HEK293 (cell line): ENCODE results near the gene PRSS8.

ENCODE experiments used
- GFI1B ChIP-seq: fragments of 450-650 bp; formaldehyde crosslinking; IDR thresholded peaks from 2 replicates; pipeline ENCODE4 v1.5.1; 2016; ENCODE audit warnings: missing biosample characterization, missing genetic modification characterization
- SP3 ChIP-seq: fragments of 450-650 bp; formaldehyde crosslinking; IDR thresholded peaks from 2 replicates; pipeline ENCODE4 v1.5.1; 2016; ENCODE audit warnings: missing biosample characterization, missing genetic modification characterization
- TF ChIP-seq, protein P1 (sequence below): fragments of 450-650 bp; formaldehyde crosslinking; IDR thresholded peaks from 2 replicates; pipeline ENCODE4 v1.5.1; 2016; ENCODE audit warnings: missing biosample characterization, missing genetic modification characterization
- TF ChIP-seq, protein P2 (sequence below): sonication (generic); formaldehyde crosslinking; IDR thresholded peaks from 2 replicates; pipeline ENCODE4 v1.8.1; 2022; ENCODE audit warnings: mild to moderate bottlenecking, moderate library complexity, missing genetic modification reagents

DNA sequence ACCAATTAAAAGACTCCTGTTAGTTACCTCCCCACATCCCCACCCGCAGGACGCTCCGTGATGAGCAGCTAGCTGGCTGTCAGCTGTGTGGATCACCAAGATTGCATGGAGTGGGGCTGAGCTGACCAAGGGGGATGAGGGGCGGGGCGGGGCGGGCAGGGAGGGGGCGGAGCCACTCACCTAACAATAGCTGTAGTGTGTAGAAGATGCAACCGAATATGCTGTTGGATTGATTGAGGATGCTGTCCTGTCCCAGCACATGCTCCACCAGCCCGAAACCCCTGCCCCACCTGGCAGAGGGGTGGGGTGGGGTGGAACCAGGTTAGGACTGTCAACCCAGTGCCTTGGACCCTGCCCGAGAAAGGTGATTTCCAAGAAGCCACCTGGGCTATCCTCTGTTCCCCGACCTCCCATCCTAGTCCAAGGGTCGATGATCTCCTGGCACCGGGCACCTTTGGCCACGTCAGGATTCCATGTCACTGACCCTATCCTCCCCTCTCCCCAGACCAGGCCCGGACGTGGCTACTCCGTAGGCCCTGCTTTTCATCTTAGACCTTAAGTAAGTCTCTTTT, 42.3 kb downstream of the PRSS8 start:
- TF ChIP-seq SP3 (tag by site-specific recombination) (peak; percentile 60), GFI1B (no peak)
- TF ChIP-seq, protein P1, sequence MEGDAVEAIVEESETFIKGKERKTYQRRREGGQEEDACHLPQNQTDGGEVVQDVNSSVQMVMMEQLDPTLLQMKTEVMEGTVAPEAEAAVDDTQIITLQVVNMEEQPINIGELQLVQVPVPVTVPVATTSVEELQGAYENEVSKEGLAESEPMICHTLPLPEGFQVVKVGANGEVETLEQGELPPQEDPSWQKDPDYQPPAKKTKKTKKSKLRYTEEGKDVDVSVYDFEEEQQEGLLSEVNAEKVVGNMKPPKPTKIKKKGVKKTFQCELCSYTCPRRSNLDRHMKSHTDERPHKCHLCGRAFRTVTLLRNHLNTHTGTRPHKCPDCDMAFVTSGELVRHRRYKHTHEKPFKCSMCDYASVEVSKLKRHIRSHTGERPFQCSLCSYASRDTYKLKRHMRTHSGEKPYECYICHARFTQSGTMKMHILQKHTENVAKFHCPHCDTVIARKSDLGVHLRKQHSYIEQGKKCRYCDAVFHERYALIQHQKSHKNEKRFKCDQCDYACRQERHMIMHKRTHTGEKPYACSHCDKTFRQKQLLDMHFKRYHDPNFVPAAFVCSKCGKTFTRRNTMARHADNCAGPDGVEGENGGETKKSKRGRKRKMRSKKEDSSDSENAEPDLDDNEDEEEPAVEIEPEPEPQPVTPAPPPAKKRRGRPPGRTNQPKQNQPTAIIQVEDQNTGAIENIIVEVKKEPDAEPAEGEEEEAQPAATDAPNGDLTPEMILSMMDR (tag by site-specific recombination) = no peak
- TF ChIP-seq, protein P2, sequence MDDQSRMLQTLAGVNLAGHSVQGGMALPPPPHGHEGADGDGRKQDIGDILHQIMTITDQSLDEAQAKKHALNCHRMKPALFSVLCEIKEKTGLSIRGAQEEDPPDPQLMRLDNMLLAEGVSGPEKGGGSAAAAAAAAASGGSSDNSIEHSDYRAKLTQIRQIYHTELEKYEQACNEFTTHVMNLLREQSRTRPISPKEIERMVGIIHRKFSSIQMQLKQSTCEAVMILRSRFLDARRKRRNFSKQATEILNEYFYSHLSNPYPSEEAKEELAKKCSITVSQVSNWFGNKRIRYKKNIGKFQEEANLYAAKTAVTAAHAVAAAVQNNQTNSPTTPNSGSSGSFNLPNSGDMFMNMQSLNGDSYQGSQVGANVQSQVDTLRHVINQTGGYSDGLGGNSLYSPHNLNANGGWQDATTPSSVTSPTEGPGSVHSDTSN = no peak
